K562 treated with DMSO at 1 percent for 4 hours (cell line): ENCODE measurements around the gene DNAJB6. TPM values are rescaled to one million over a fixed set of nuclear protein-coding genes. Genes with fewer than 3 reads are reported as not detected.

Experiments
- total RNA-seq: library from RNA; unstranded; fragments of 300-600 nt; gene quantifications from 2 replicates; pipeline ENCODE4 v1.2.3, GENCODE V29; 2022; ENCODE audit not compliant: insufficient read depth

The DNAJB6 gene
- total RNA-seq = 158 and 172 TPM in 2 replicates

GRCh38 chr7:157336383-157337315 lies at the start of gene DNAJB6:
Gene DNAJB6, plus strand, starts transcription at chr7:157337004. Its CDS starts 21,569 bp downstream, at chr7:157358573.

Other genes starting within 250 kb of the DNAJB6 start
- gene UBE3C, start 198.1 kb upstream of the DNAJB6 start, total RNA-seq = 41.0 and 49.3 TPM in 2 replicates